Left ventricle myocardium inferior (tissue), 1 donor: ENCODE data around the gene KCTD18. TPM values are rescaled to one million over a fixed set of nuclear protein-coding genes. Genes with fewer than 3 reads are reported as not detected.
A peak's percentile ranks its signal among the peaks of the same experiment; 100 is the strongest.

ENCODE experiments used
- DNase-seq: peaks from one replicate; pipeline ENCODE4 v3.0.0-alpha.2; 2020
- H3K27ac ChIP-seq: fragments of 200-600 bp; replicated peaks from 2 replicates; pipeline ENCODE4 v1.8.0; 2021
- H3K27me3 ChIP-seq: fragments of 200-600 bp; 2 replicates; pipeline ENCODE4 v1.8.0; 2021; ENCODE audit warnings: low read depth
- H3K36me3 ChIP-seq: fragments of 200-600 bp; 2 replicates; pipeline ENCODE4 v1.8.0; 2021
- H3K4me1 ChIP-seq: fragments of 200-600 bp; 2 replicates; pipeline ENCODE4 v1.8.0; 2021
- H3K4me3 ChIP-seq: fragments of 200-600 bp; 2 replicates; pipeline ENCODE4 v1.8.0; 2021; ENCODE audit warnings: mild to moderate bottlenecking, moderate library complexity
- H3K9me3 ChIP-seq: fragments of 200-600 bp; replicated peaks from 2 replicates; pipeline ENCODE4 v1.8.0; 2021
- intact Hi-C: fragments of 100-400 bp; cut with micrococcal nuclease; formaldehyde crosslinking; loops from one replicate; pipeline ENCODE4 v1.11.0; 2022
- long read RNA-seq: library from polyadenylated mRNA; unstranded; transcript quantifications from one replicate; pipeline ENCODE4 v2.0.0, GENCODE V29; 2021
- total RNA-seq: library from RNA; stranded (reverse); fragmentation: NEBNext Ultra II Directional; extraction: Animal tissue kit (Norgen Biotek cat#: 25700); gene quantifications from one replicate; pipeline ENCODE4 v1.2.1, GENCODE V29; 2021
- TF ChIP-seq, protein P1 (sequence below): fragments of 200-600 bp; IDR thresholded peaks from 2 replicates; pipeline ENCODE4 v1.8.0; 2021; ENCODE audit warnings: antibody characterized with exemption, mild to moderate bottlenecking, borderline replicate concordance
- donor health status: DM: no; HTN: yes; CAD: no; lungs with severe emphysema.

KCTD18 gene
- 9.4 TPM for total RNA-seq
- long read RNA-seq, transcript KCTD18-201 (7 exons, 2,940 nt): major isoform, 6 of 13 reads
- long read RNA-seq, transcript KCTD18-202 (7 exons, 2,556 nt): minor isoform, 5 of 13 reads
- long read RNA-seq, partial matches to known transcripts: 1 of 13 reads
- long read RNA-seq, other reads (novel, unspliced or antisense): 1 of 13 reads

- Histone ChIP-seq H3K9me3 (no peaks in the 10 kb centered on the region), H3K4me1 (peaks cover 20% of the 10 kb centered on the region), H3K4me3 (peak within 1 kb of the TSS; percentile 87), H3K27me3 (no peaks in the 10 kb centered on the region), H3K27ac (peak within 1 kb of the TSS; percentile 92), H3K36me3 (peaks cover 3% of the 10 kb centered on the region)
- TF ChIP-seq, protein P1, sequence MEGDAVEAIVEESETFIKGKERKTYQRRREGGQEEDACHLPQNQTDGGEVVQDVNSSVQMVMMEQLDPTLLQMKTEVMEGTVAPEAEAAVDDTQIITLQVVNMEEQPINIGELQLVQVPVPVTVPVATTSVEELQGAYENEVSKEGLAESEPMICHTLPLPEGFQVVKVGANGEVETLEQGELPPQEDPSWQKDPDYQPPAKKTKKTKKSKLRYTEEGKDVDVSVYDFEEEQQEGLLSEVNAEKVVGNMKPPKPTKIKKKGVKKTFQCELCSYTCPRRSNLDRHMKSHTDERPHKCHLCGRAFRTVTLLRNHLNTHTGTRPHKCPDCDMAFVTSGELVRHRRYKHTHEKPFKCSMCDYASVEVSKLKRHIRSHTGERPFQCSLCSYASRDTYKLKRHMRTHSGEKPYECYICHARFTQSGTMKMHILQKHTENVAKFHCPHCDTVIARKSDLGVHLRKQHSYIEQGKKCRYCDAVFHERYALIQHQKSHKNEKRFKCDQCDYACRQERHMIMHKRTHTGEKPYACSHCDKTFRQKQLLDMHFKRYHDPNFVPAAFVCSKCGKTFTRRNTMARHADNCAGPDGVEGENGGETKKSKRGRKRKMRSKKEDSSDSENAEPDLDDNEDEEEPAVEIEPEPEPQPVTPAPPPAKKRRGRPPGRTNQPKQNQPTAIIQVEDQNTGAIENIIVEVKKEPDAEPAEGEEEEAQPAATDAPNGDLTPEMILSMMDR: peak; percentile 92
- peak; percentile 94 for DNase-seq
- intact Hi-C loops: no loop called here
Measured at GRCh38 chr2:200509612-200510433, at the start of gene KCTD18. KCTD18 (minus strand) TSS chr2:200510068; CDS start chr2:200507016, 3,052 bp downstream.

- DNase-seq: no peak
- TF ChIP-seq, protein P1: no peak
- Histone ChIP-seq H3K4me3 (no peak overlapping the region), H3K4me1 (no peaks in the 10 kb centered on the region), H3K36me3 (no peaks in the 10 kb centered on the region), H3K27ac (no peak overlapping the region), H3K27me3 (no peaks in the 10 kb centered on the region), H3K9me3 (peaks cover 3% of the 10 kb centered on the region)
- intact Hi-C loops: no loop called here
Measured at GRCh38 chr2:200540793-200541192, 30.9 kb upstream of the KCTD18 start.

DNA sequence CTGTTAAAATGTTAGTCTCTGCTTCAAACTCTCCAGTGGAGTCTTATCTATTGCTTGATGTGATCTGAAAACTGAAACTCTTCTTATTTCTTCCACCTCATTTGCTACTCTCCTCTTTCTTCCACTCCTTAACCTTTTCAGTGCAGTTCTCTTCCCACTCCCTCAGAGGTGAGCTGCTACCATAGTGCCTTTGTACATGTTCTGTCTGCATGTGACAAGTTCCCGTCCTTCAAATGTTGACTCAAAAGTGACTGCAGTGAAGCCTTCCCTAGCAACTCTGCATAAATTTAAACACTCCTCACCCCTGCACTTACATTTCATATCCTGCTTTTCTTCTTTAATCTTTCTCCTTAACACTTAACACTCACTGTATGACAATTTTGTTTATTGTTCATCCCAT lies 28.3 kb upstream of the KCTD18 start:
- Histone ChIP-seq H3K4me1 (no peaks in the 10 kb centered on the region), H3K27ac (no peak overlapping the region), H3K9me3 (peaks cover 3% of the 10 kb centered on the region), H3K36me3 (no peaks in the 10 kb centered on the region), H3K4me3 (no peak overlapping the region), H3K27me3 (no peaks in the 10 kb centered on the region)
- intact Hi-C loops: no loop called here
- TF ChIP-seq, protein P1: no peak
- no peak for DNase-seq

DNA sequence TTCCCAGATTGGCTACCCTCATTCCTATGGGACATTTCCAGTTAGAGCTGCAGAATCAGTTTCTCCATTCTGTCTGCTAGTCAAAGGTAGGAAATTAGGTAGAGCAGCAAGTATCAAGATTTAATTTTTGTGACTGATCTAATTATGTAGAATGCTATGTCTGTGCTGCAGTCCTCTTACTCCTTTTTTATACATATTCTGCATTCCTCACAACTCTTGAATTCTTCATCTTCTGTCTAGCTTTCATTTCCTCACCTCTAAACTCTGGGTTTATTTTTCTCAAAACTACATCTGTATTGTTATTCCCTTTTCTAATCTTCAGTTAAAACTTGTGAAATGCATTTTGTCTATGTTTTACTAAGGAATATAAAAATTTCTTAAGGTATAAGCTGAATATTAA lies 24.7 kb upstream of the KCTD18 start:
- no peaks in the 10 kb centered on the region for H3K9me3 ChIP-seq
- intact Hi-C loops: no loop called here
- no peaks in the 10 kb centered on the region for H3K4me1 ChIP-seq
- no peak overlapping the region for H3K27ac ChIP-seq
- H3K36me3 ChIP-seq: no peaks in the 10 kb centered on the region
- TF ChIP-seq, protein P1: no peak
- H3K4me3 ChIP-seq: no peak overlapping the region
- no peaks in the 10 kb centered on the region for H3K27me3 ChIP-seq
- DNase-seq: no peak

- Histone ChIP-seq H3K4me1 (no peaks in the 10 kb centered on the region), H3K9me3 (no peaks in the 10 kb centered on the region), H3K4me3 (no peak overlapping the region), H3K36me3 (no peaks in the 10 kb centered on the region), H3K27me3 (no peaks in the 10 kb centered on the region), H3K27ac (no peak overlapping the region)
- TF ChIP-seq, protein P1: no peak
- intact Hi-C loops: no loop called here
- no peak for DNase-seq
Measured at GRCh38 chr2:200533754-200534153, 23.9 kb upstream of the KCTD18 start.
